ENCODE measurements around the gene SLC12A3. TPM values are rescaled to one million over a fixed set of nuclear protein-coding genes. Genes with fewer than 3 reads are reported as not detected.
"Not testable (repeated sequence)": the region's sequence is repeated elsewhere in the genome, so short reads cannot be mapped to it uniquely, and the experiment has no call there.

SLC12A3 gene
- total RNA-seq, 1 experiment from 2014 or later = not detected

DNA sequence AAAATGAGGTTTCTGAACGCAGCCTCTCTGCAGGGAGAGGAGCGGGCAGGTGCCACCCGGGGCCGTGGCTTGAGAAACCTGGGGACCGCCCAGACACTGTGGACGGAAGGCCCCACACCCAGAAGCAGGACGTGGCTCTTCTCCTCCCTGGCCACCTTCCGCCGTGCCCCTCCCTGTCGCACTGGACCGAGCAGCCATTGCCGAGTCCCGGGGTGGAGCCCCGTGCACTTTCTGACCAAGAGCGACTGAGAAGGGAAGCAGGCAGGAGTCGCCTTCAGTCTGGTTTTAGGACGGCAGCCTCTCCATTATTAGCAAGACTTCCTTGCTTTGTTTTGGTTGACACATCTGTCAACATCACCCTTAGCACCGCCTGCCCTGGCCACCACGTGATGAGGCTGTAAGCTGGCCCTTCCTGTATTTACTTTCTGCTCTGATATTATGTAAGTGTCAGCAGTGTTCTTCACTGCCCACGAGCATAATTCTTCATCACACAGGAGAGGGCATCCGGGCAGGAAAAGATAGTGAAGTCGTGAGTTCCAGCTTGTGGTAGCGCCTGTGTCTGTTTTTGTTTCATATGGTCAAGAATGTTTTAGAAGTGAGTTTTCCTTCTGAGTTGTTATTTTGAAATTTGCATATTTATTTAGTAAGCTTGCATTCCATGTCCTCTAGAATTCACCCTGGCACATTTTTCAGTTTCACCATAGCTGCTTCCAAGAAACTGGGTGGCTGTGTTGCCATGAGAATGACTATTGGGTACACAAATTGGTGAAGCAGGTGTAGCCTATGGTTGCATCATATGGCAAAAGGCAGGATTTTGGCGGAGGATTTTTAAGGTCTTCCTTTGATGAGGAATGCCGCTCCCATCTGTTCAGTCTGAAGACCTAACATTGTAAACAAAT lies 68.0 kb downstream of the SLC12A3 start:
- peaks cover 57% of the 10 kb centered on the region for H3K79me2 ChIP-seq (ENCODE audit: low read length)
- peak overlapping the region; percentile 87 for H3K9ac ChIP-seq (ENCODE audit: low read length)

GRCh38 chr16:56933828-56934598 lies 69.0 kb downstream of the SLC12A3 start:
- Histone ChIP-seq H3K4me1 (ENCODE audit: low read length) (peaks cover 78% of the 10 kb centered on the region), H3K4me3 (ENCODE audit: low read length) (peak overlapping the region; percentile 92), H3K9me2 (replicated peaks; ENCODE audit: insufficient read depth, low read length) (no peaks in the 10 kb centered on the region), H3K36me3 (ENCODE audit: insufficient read depth, low read length) (peaks cover 53% of the 10 kb centered on the region), H3K27me3 (ENCODE audit: low read length) (no peaks in the 10 kb centered on the region), H3K27ac (ENCODE audit: low read length) (peak overlapping the region; percentile 91), H3K4me2 (ENCODE audit: low read depth, low read length, poor library complexity, severe bottlenecking) (peak overlapping the region; percentile 90), H3K79me2 (ENCODE audit: low read length) (peaks cover 62% of the 10 kb centered on the region), H2AFZ (ENCODE audit: low read length) (no peak overlapping the region), H4K20me1 (ENCODE audit: insufficient read depth, low read depth, low read length) (peaks cover 28% of the 10 kb centered on the region; the same call in 1 of the 2 replicates), H3K9ac (ENCODE audit: low read length) (peak overlapping the region; percentile 87), H3K9me3 (ENCODE audit: low read length) (no peaks in the 10 kb centered on the region)
- no peak for DNase-seq

More for the DNA sequence above, 68.0 kb downstream of the SLC12A3 start:
- peaks cover 28% of the 10 kb centered on the region; the same call in 1 of the 2 replicates for H4K20me1 ChIP-seq (ENCODE audit: insufficient read depth, low read depth, low read length)
- DNase-seq = peak; percentile 69
- H3K36me3 ChIP-seq (ENCODE audit: insufficient read depth, low read length) = peaks cover 44% of the 10 kb centered on the region
- peak overlapping the region; percentile 90 for H3K4me2 ChIP-seq (ENCODE audit: low read depth, low read length, poor library complexity, severe bottlenecking)
- H2AFZ ChIP-seq (ENCODE audit: low read length) = no peak overlapping the region
- H3K4me1 ChIP-seq (ENCODE audit: low read length) = peaks cover 69% of the 10 kb centered on the region
- no peaks in the 10 kb centered on the region for H3K9me2 ChIP-seq (replicated peaks; ENCODE audit: insufficient read depth, low read length)
- H3K4me3 ChIP-seq (ENCODE audit: low read length) = peak overlapping the region; percentile 92
- H3K27ac ChIP-seq (ENCODE audit: low read length) = peak overlapping the region; percentile 91
- H3K9me3 ChIP-seq (ENCODE audit: low read length) = no peaks in the 10 kb centered on the region
- no peaks in the 10 kb centered on the region for H3K27me3 ChIP-seq (ENCODE audit: low read length)

GRCh38 chr16:56934599-56935145 lies 69.7 kb downstream of the SLC12A3 start:
- not testable (repeated sequence) for H2AFZ ChIP-seq (ENCODE audit: low read length); H3K9me2 ChIP-seq (replicated peaks; ENCODE audit: insufficient read depth, low read length); H3K27me3 ChIP-seq (ENCODE audit: low read length); H3K9me3 ChIP-seq (ENCODE audit: low read length); DNase-seq
- H3K79me2 ChIP-seq (ENCODE audit: low read length) = peaks cover 65% of the 10 kb centered on the region
- peak overlapping the region; percentile 91 for H3K27ac ChIP-seq (ENCODE audit: low read length)
- peaks cover 31% of the 10 kb centered on the region; the same call in 1 of the 2 replicates for H4K20me1 ChIP-seq (ENCODE audit: insufficient read depth, low read depth, low read length)
- H3K9ac ChIP-seq (ENCODE audit: low read length) = peak overlapping the region; percentile 87
- H3K36me3 ChIP-seq (ENCODE audit: insufficient read depth, low read length) = peaks cover 59% of the 10 kb centered on the region
- peaks cover 83% of the 10 kb centered on the region for H3K4me1 ChIP-seq (ENCODE audit: low read length)
- peak overlapping the region; percentile 92 for H3K4me3 ChIP-seq (ENCODE audit: low read length)
- H3K4me2 ChIP-seq (ENCODE audit: low read depth, low read length, poor library complexity, severe bottlenecking) = peak overlapping the region; percentile 90

DNA sequence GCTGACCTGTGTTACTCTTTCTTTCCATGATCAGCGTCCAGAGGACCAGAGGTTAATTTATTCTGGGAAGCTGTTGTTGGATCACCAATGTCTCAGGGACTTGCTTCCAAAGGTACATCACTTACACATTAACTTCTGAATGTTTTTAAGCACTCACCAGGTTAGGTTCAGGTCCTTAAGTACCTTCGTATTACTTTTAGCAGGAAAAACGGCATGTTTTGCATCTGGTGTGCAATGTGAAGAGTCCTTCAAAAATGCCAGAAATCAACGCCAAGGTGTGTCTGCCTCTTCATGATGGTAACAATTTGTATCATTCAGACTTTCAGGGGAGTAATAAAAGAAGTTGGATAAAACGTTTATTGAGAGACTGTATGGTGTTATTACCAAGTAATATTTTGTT lies 70.2 kb downstream of the SLC12A3 start:
- DNase-seq = no peak
- H3K9ac ChIP-seq (ENCODE audit: low read length) = peak overlapping the region; percentile 28
- H3K4me1 ChIP-seq (ENCODE audit: low read length) = peaks cover 83% of the 10 kb centered on the region
- H3K4me3 ChIP-seq (ENCODE audit: low read length) = peak overlapping the region; percentile 32; the same call in 1 of the 2 replicates
- peak overlapping the region; percentile 90 for H3K4me2 ChIP-seq (ENCODE audit: low read depth, low read length, poor library complexity, severe bottlenecking)
- H2AFZ ChIP-seq (ENCODE audit: low read length) = no peak overlapping the region
- H3K79me2 ChIP-seq (ENCODE audit: low read length) = peaks cover 65% of the 10 kb centered on the region
- H3K9me3 ChIP-seq (ENCODE audit: low read length) = no peaks in the 10 kb centered on the region
- no peaks in the 10 kb centered on the region for H3K27me3 ChIP-seq (ENCODE audit: low read length)
- H4K20me1 ChIP-seq (ENCODE audit: insufficient read depth, low read depth, low read length) = peaks cover 31% of the 10 kb centered on the region; the same call in 1 of the 2 replicates
- H3K27ac ChIP-seq (ENCODE audit: low read length) = peak overlapping the region; percentile 29
- peaks cover 64% of the 10 kb centered on the region for H3K36me3 ChIP-seq (ENCODE audit: insufficient read depth, low read length)
- H3K9me2 ChIP-seq (replicated peaks; ENCODE audit: insufficient read depth, low read length) = no peaks in the 10 kb centered on the region

- no peak overlapping the region for H2AFZ ChIP-seq (ENCODE audit: low read length)
- H4K20me1 ChIP-seq (ENCODE audit: insufficient read depth, low read depth, low read length) = peaks cover 31% of the 10 kb centered on the region; the same call in 1 of the 2 replicates
- no peaks in the 10 kb centered on the region for H3K9me3 ChIP-seq (ENCODE audit: low read length)
- H3K4me2 ChIP-seq (ENCODE audit: low read depth, low read length, poor library complexity, severe bottlenecking) = no peak overlapping the region
- no peaks in the 10 kb centered on the region for H3K9me2 ChIP-seq (replicated peaks; ENCODE audit: insufficient read depth, low read length)
- no peak overlapping the region for H3K27ac ChIP-seq (ENCODE audit: low read length)
- H3K27me3 ChIP-seq (ENCODE audit: low read length) = no peaks in the 10 kb centered on the region
- DNase-seq = no peak
- H3K4me3 ChIP-seq (ENCODE audit: low read length) = no peak overlapping the region
- H3K36me3 ChIP-seq (ENCODE audit: insufficient read depth, low read length) = peaks cover 72% of the 10 kb centered on the region
- H3K4me1 ChIP-seq (ENCODE audit: low read length) = peaks cover 83% of the 10 kb centered on the region
- H3K79me2 ChIP-seq (ENCODE audit: low read length) = peaks cover 65% of the 10 kb centered on the region
- H3K9ac ChIP-seq (ENCODE audit: low read length) = no peak overlapping the region
Observed at GRCh38 chr16:56936491-56936890, 71.5 kb downstream of the SLC12A3 start.

GRCh38 chr16:56936950-56937349 lies 71.9 kb downstream of the SLC12A3 start:
- Histone ChIP-seq H3K4me1 (ENCODE audit: low read length) (peaks cover 84% of the 10 kb centered on the region), H3K9me3 (ENCODE audit: low read length) (no peaks in the 10 kb centered on the region), H3K4me2 (ENCODE audit: low read depth, low read length, poor library complexity, severe bottlenecking) (no peak overlapping the region), H4K20me1 (ENCODE audit: insufficient read depth, low read depth, low read length) (peaks cover 31% of the 10 kb centered on the region; the same call in 1 of the 2 replicates), H3K4me3 (ENCODE audit: low read length) (no peak overlapping the region), H3K79me2 (ENCODE audit: low read length) (peaks cover 65% of the 10 kb centered on the region), H3K9me2 (replicated peaks; ENCODE audit: insufficient read depth, low read length) (no peaks in the 10 kb centered on the region), H3K27ac (ENCODE audit: low read length) (no peak overlapping the region), H3K36me3 (ENCODE audit: insufficient read depth, low read length) (peaks cover 77% of the 10 kb centered on the region), H3K9ac (ENCODE audit: low read length) (no peak overlapping the region), H2AFZ (ENCODE audit: low read length) (no peak overlapping the region), H3K27me3 (ENCODE audit: low read length) (no peaks in the 10 kb centered on the region)
- DNase-seq = no peak

GRCh38 chr16:56938664-56939513 lies 73.9 kb downstream of the SLC12A3 start:
- H4K20me1 ChIP-seq (ENCODE audit: insufficient read depth, low read depth, low read length) = peaks cover 15% of the 10 kb centered on the region; the same call in 1 of the 2 replicates
- peak overlapping the region; percentile 50 for H3K27ac ChIP-seq (ENCODE audit: low read length)
- no peaks in the 10 kb centered on the region for H3K9me3 ChIP-seq (ENCODE audit: low read length)

More at GRCh38 chr16:56938664-56939513, 73.9 kb downstream of the SLC12A3 start:
- Histone ChIP-seq H3K9ac (ENCODE audit: low read length) (peak overlapping the region; percentile 25; the same call in 1 of the 2 replicates), H3K4me3 (ENCODE audit: low read length) (no peak overlapping the region), H3K4me2 (ENCODE audit: low read depth, low read length, poor library complexity, severe bottlenecking) (peak overlapping the region; percentile 7), H3K27me3 (ENCODE audit: low read length) (no peaks in the 10 kb centered on the region), H3K9me2 (replicated peaks; ENCODE audit: insufficient read depth, low read length) (no peaks in the 10 kb centered on the region), H3K4me1 (ENCODE audit: low read length) (peaks cover 81% of the 10 kb centered on the region), H3K36me3 (ENCODE audit: insufficient read depth, low read length) (peaks cover 89% of the 10 kb centered on the region), H3K79me2 (ENCODE audit: low read length) (peaks cover 46% of the 10 kb centered on the region), H2AFZ (ENCODE audit: low read length) (no peak overlapping the region)
- DNase-seq = no peak
